Hematopoietic multipotent progenitor cell treated with erythropoietin and hydrocortisone succinate and interleukin-3 and kit ligand, for 17 days (in vitro differentiated cells): Measurements from ENCODE around the gene FEN1.

Experiments
- DNase-seq: peaks from one replicate; pipeline ENCODE4 v3.0.0-alpha.2; 2015; ENCODE audit warnings: low spot score

FEN1 gene

GRCh38 chr11:61841636-61842527 lies 49.2 kb downstream of the FEN1 start:
- peak; percentile 40 for DNase-seq

GRCh38 chr11:61842528-61842820 lies 49.8 kb downstream of the FEN1 start:
- no peak for DNase-seq

DNA sequence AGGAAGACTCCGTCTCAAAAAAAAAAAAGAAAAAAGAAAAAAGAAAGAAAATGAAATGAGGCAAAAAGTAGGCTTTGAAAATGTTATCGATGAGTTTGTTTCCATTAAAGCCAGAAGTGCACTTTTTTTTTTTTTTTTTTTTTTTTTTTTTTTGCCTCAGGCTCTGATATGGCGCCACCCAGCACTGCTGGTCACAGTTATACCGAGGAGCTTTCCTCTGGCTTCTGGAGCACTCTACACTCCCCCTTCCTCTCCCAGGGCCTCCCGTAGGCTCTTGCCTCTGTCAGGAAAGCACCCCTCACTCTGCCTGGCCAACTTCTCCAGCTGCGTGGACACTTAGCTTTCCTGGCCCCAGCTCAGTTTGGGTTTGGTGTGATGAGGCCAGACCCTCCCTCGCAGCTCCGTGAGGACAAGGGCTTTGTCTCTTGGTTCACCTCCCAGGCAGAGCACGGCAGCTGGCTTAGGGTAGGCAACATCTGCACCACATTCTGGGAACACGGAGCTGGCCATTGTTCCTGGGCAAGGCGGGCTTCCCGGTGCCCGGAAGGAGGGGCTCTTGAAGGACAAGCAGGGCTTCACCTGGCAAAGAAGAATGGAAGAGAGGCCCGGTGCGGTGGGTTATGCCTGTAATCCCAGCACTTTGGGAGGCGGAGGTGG lies 52.3 kb downstream of the FEN1 start:
- no peak for DNase-seq

- no peak for DNase-seq
These were observed 53.8 kb downstream of the FEN1 start for GRCh38 chr11:61846362-61847020.
